Measurements from ENCODE around the gene VPS25.

Gene VPS25

GRCh38 chr17:42819939-42820535 lies 46.8 kb downstream of the VPS25 start:
- H3K4me3 ChIP-seq (ENCODE audit: low read length), result no peak overlapping the region
- peak; percentile 71 for DNase-seq (ENCODE audit: low read depth)
- TF ChIP-seq CTCF (IDR thresholded peaks at IDR 0.05; ENCODE audit: insufficient read depth, low read depth, low read length, missing control alignments), result peak; percentile 76

GRCh38 chr17:42821176-42821575 lies 47.9 kb downstream of the VPS25 start:
- DNase-seq (ENCODE audit: low read depth), result no peak
- no peak for TF ChIP-seq CTCF (IDR thresholded peaks at IDR 0.05; ENCODE audit: insufficient read depth, low read depth, low read length, missing control alignments)
- no peak overlapping the region for H3K4me3 ChIP-seq (ENCODE audit: low read length)

GRCh38 chr17:42827472-42827871 lies 54.2 kb downstream of the VPS25 start:
- TF ChIP-seq CTCF (IDR thresholded peaks at IDR 0.05; ENCODE audit: insufficient read depth, low read depth, low read length, missing control alignments), result no peak
- no peak overlapping the region for H3K4me3 ChIP-seq (ENCODE audit: low read length)
- no peak for DNase-seq (ENCODE audit: low read depth)

Measured in epithelial cell of esophagus (primary cell).